ENCODE data around the gene HECTD2.

DNA sequence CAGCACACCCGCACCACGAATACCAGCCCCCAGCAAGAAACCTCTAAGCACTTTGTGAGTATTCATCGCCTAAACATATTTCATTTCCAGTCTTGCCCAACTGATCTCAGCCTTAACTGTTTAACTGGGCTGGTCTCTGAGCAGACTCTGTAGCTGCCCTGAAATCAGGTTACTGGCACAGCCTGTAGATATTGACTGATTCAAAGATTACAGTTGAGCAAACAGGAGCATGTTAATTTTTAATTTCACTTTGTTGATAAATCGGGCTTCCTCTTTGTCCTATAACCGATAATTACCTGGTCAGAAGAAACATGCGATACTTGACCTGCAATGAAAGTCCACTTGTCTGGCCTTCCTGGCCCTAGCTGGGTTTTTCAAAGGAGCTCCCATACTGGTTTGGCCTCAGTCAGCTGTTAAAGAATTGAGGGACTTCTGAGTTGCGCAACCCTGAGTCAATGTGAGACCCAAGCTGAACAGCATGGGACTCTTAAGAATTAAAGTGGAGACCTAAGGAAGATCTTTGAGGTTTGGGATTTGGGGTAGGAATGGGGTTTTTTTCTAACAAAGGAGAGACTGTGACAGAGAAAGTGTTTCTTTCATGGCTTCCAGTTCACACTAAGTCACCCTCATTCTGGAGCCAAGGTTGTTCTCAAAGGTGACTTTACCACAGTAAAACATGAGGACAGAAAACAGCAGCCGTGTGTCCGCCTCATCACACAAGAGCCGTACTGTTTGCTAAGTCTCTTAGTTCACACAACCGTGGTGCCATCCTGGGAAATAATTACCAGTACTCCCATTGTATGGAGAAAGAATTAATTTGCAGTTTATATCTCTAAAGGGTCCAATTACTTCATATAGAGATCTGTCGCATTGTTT lies 146.8 kb downstream of the HECTD2 start:
- TF ChIP-seq, protein P1, sequence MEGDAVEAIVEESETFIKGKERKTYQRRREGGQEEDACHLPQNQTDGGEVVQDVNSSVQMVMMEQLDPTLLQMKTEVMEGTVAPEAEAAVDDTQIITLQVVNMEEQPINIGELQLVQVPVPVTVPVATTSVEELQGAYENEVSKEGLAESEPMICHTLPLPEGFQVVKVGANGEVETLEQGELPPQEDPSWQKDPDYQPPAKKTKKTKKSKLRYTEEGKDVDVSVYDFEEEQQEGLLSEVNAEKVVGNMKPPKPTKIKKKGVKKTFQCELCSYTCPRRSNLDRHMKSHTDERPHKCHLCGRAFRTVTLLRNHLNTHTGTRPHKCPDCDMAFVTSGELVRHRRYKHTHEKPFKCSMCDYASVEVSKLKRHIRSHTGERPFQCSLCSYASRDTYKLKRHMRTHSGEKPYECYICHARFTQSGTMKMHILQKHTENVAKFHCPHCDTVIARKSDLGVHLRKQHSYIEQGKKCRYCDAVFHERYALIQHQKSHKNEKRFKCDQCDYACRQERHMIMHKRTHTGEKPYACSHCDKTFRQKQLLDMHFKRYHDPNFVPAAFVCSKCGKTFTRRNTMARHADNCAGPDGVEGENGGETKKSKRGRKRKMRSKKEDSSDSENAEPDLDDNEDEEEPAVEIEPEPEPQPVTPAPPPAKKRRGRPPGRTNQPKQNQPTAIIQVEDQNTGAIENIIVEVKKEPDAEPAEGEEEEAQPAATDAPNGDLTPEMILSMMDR (IDR thresholded peaks at IDR 0.05), result no peak
- no peak for TF ChIP-seq EP300 (IDR thresholded peaks at IDR 0.05)

Data from sigmoid colon (tissue), 4 donors.